SK-N-SH treated with all-trans-retinoic acid at 6 μM for 48 hours (cell line): ENCODE measurements around the gene PRDM15.

ENCODE experiments used
- ATAC-seq: fragments of 200-7000 bp; cut with Tn5 transposase; 3 replicates; pipeline ENCODE4 v1.9.1; 2020; ENCODE audit warnings: mild to moderate bottlenecking, moderate library complexity
- ARNTL ChIP-seq: fragments of 450-650 bp; formaldehyde crosslinking; IDR thresholded peaks from 2 replicates; pipeline ENCODE4 v1.5.0; 2020; ENCODE audit warnings: low read depth, mild to moderate bottlenecking, moderate library complexity, borderline replicate concordance
- BACH2 ChIP-seq: fragments of 250-450 bp; sonication (Bioruptor Pico); IDR thresholded peaks from 2 replicates; pipeline ENCODE4 v1.9.0; 2021; ENCODE audit warnings: mild to moderate bottlenecking, borderline replicate concordance
- CREB5 ChIP-seq: fragments of 250-450 bp; sonication (Bioruptor Pico); IDR thresholded peaks from 2 replicates; pipeline ENCODE4 v1.5.1; 2020; ENCODE audit warnings: low read depth, mild to moderate bottlenecking, moderate library complexity
- CSDC2 ChIP-seq: fragments of 250-450 bp; sonication (Bioruptor Pico); IDR thresholded peaks from 2 replicates; pipeline ENCODE4 v1.5.0; 2020; ENCODE audit warnings: mild to moderate bottlenecking, moderate library complexity
- ESRRG ChIP-seq: fragments of 250-450 bp; sonication (Bioruptor Pico); IDR thresholded peaks from 2 replicates; pipeline ENCODE4 v1.6.1; 2021; ENCODE audit warnings: mild to moderate bottlenecking
- GLIS3 ChIP-seq: fragments of 250-450 bp; sonication (Bioruptor Pico); IDR thresholded peaks from 2 replicates; pipeline ENCODE4 v1.5.0; 2020; ENCODE audit warnings: mild to moderate bottlenecking, moderate library complexity
- ISL1 ChIP-seq: fragments of 250-450 bp; sonication (Bioruptor Pico); IDR thresholded peaks from 2 replicates; pipeline ENCODE4 v2.1.2; 2022; ENCODE audit warnings: mild to moderate bottlenecking, moderate library complexity
- OSR1 ChIP-seq: fragments of 250-450 bp; sonication (Bioruptor Pico); IDR thresholded peaks from 2 replicates; pipeline ENCODE4 v1.8.0; 2022; ENCODE audit warnings: moderate library complexity, mild to moderate bottlenecking, inconsistent platforms
- PATZ1 ChIP-seq: fragments of 250-450 bp; sonication (Bioruptor Pico); IDR thresholded peaks from 2 replicates; pipeline ENCODE4 v1.8.0; 2020; ENCODE audit warnings: mild to moderate bottlenecking, moderate library complexity, borderline replicate concordance
- POU6F1 ChIP-seq: fragments of 250-450 bp; sonication (Bioruptor Pico); IDR thresholded peaks from 2 replicates; pipeline ENCODE4 v1.8.0; 2021; ENCODE audit warnings: low read depth, mild to moderate bottlenecking, moderate library complexity, borderline replicate concordance
- RARB ChIP-seq: fragments of 250-450 bp; sonication (Bioruptor Pico); IDR thresholded peaks from 2 replicates; pipeline ENCODE4 v1.8.0; 2021; ENCODE audit warnings: mild to moderate bottlenecking, moderate library complexity
- SNAI2 ChIP-seq: fragments of 250-450 bp; sonication (Bioruptor Pico); IDR thresholded peaks from 2 replicates; pipeline ENCODE4 v1.5.0; 2020; ENCODE audit warnings: mild to moderate bottlenecking, moderate library complexity
- TCF4 ChIP-seq: fragments of 250-450 bp; sonication (Bioruptor Pico); IDR thresholded peaks from 2 replicates; pipeline ENCODE4 v1.8.0; 2021; ENCODE audit warnings: mild to moderate bottlenecking, moderate library complexity, borderline replicate concordance
- TOX ChIP-seq: fragments of 250-450 bp; sonication (Bioruptor Pico); IDR thresholded peaks from 2 replicates; pipeline ENCODE4 v1.8.0; 2021; ENCODE audit warnings: mild to moderate bottlenecking, moderate library complexity, borderline replicate concordance
- TSHZ2 ChIP-seq: fragments of 250-450 bp; sonication (Bioruptor Pico); IDR thresholded peaks from 2 replicates; pipeline ENCODE4 v1.5.0; 2020; ENCODE audit warnings: mild to moderate bottlenecking, moderate library complexity
- ZC3H10 ChIP-seq: fragments of 250-450 bp; sonication (Bioruptor Pico); IDR thresholded peaks from 2 replicates; pipeline ENCODE4 v1.5.1; 2021; ENCODE audit warnings: mild to moderate bottlenecking, moderate library complexity
- ZFP3 ChIP-seq: fragments of 250-450 bp; sonication (Bioruptor Pico); IDR thresholded peaks from 2 replicates; pipeline ENCODE4 v1.5.0; 2020; ENCODE audit warnings: mild to moderate bottlenecking, moderate library complexity
- ZFP30 ChIP-seq: fragments of 450-650 bp; formaldehyde crosslinking; IDR thresholded peaks from 2 replicates; pipeline ENCODE4 v1.5.0; 2022; ENCODE audit warnings: mild to moderate bottlenecking, moderate library complexity
- ZNF70 ChIP-seq: fragments of 450-650 bp; formaldehyde crosslinking; IDR thresholded peaks from 2 replicates; pipeline ENCODE4 v1.5.0; 2020; ENCODE audit warnings: mild to moderate bottlenecking, moderate library complexity
- ZNF8 ChIP-seq: fragments of 450-650 bp; formaldehyde crosslinking; IDR thresholded peaks from 2 replicates; pipeline ENCODE4 v1.5.0; 2020; ENCODE audit warnings: mild to moderate bottlenecking, moderate library complexity

PRDM15 gene

GRCh38 chr21:41753006-41753898, 125.9 kb downstream of the PRDM15 start (continued):
- no peak for TF ChIP-seq ZC3H10 (CRISPR knock-in tag)

- TF ChIP-seq ZC3H10 (CRISPR knock-in tag) (no peak), ZFP30 (no peak), ESRRG (CRISPR knock-in tag) (no peak), POU6F1 (CRISPR knock-in tag) (no peak), CSDC2 (CRISPR knock-in tag) (no peak), ARNTL (CRISPR knock-in tag) (no peak), ZFP3 (CRISPR knock-in tag) (no peak), BACH2 (CRISPR knock-in tag) (no peak), TSHZ2 (no peak), OSR1 (no peak), RARB (no peak), PATZ1 (CRISPR knock-in tag) (no peak), TCF4 (CRISPR knock-in tag) (no peak), ISL1 (no peak), CREB5 (CRISPR knock-in tag) (no peak), SNAI2 (CRISPR knock-in tag) (no peak)
- peak; percentile 69 for ATAC-seq
Observed at GRCh38 chr21:41752231-41752681, 126.9 kb downstream of the PRDM15 start.

GRCh38 chr21:41751611-41752011, 127.5 kb downstream of the PRDM15 start:
- peak; percentile 17; the same call in 1 of the 3 replicates for ATAC-seq
- TF ChIP-seq BACH2 (CRISPR knock-in tag) (no peak), ZNF8 (CRISPR knock-in tag) (no peak), CREB5 (CRISPR knock-in tag) (no peak), SNAI2 (CRISPR knock-in tag) (no peak), TOX (CRISPR knock-in tag) (no peak), ARNTL (CRISPR knock-in tag) (no peak), ZNF70 (CRISPR knock-in tag) (no peak), ZC3H10 (CRISPR knock-in tag) (no peak), OSR1 (no peak), GLIS3 (CRISPR knock-in tag) (no peak), RARB (no peak), TCF4 (CRISPR knock-in tag) (no peak), ZFP30 (no peak)
